GM10847 (cell line): ENCODE measurements around the gene ENGASE.

Experiments
- POLR2A ChIP-seq: IDR thresholded peaks from 2 replicates; pipeline ENCODE4 v1.6.1; 2011; ENCODE audit not compliant: insufficient read length; ENCODE audit errors: extremely low read depth

ENGASE gene

GRCh38 chr17:79089720-79090442 lies 15.3 kb downstream of the ENGASE start:
- TF ChIP-seq POLR2A: no peak

DNA sequence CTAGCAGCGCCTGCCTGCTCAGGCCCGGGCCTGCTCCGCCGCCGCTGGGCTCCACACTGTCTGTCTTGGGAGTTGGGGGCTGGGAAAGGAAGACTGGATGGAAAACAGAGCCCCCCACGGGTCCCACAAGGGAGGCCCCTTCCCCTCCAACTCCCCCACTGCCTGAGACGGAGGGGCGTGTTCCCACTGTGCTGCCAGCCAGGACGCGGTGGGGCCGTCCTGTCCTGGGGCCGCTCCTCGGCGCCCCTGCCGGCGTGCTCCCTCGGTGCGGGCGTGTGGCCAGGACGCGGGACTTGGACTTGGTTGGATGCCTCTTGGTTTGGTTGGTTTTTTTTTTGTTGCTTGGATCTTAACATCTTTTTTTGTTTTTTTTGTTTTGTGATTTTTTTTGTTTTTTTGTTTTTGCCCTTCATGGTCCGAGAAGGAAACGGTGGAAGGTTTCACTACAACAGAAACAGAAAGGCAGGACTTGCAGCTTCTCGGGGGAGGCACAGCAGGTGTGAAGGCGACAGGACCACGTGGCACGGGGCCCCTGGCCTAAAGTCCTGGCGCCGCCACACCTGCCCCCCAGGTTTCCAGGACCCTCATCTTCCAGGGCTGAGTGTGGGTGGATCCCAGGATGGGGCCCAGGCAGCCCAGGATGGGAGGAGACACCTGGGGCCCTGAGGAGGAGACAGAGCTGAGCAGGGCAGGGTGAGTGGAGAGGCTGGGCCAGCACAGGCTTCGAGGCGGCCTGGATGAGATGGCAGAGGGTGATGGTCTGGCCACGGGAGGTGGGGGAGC lies 16.0 kb downstream of the ENGASE start:
- no peak for TF ChIP-seq POLR2A

DNA sequence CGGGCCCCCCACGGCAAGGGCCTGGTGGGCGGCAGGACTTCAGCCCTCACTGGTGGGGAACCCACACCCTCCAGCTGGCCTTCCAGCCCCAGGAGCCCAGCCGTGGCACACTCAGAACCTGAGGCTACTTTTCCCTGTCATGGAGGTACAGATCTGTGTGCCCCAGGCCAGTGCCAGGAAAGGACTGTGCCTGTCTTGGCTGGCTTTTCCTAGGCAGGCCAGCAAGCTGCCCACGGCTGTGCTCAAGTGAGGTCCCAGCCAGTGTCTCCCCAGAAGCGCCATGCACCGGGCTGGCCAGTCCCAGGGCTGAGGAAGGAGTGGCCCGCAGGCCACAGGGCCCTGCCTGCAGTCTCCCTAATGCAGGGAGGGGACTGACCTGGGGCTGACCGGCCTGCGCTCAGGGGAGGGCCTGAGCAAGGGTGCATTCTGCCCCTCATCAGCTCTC lies 16.6 kb downstream of the ENGASE start:
- no peak for TF ChIP-seq POLR2A

DNA sequence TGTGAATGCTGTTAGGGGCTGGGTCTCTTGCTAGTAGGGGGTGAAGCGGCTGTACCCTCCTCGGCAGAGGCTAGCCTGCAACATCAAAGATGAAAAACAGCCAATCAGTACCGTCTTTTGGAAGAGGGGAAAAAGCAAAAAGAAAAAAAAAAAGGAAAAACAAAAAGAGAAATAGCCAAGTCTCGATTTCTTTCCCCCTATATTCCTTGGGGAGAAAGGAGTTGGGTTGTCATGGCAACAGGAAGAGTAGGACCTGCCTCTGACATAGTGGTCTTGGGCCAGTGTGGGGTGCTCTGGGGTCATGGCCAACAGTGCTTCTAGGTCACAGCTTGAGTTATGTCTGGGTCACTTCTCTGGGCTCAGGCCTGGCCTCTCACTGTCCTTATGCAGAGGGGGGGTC lies 17.9 kb downstream of the ENGASE start:
- TF ChIP-seq POLR2A: no peak

GRCh38 chr17:79093270-79093669 lies 18.6 kb downstream of the ENGASE start:
- TF ChIP-seq POLR2A: no peak

- no peak for TF ChIP-seq POLR2A
Measured at GRCh38 chr17:79094261-79094660, 19.6 kb downstream of the ENGASE start.

- TF ChIP-seq POLR2A: no peak
Measured at GRCh38 chr17:79095345-79096055, 20.9 kb downstream of the ENGASE start.

DNA sequence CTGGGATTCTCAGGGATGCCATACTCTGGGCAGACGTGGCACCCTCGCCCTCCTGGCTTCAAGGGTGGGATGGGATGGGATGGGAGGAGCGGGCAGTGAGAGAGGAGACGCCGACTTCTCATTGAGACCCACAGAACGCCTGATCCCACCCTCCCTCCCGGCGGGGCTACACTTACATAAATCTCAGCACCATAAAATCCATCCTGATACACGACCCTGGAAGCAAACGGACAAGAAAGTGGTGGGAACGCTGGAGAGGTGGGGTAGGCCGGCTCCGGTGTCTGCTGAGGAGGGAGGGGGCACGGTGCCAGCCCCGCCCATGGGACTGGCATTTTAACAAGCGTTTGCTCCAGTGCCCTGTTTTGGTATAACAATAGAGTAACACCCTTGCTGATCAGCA lies 21.9 kb downstream of the ENGASE start:
- TF ChIP-seq POLR2A: no peak

- TF ChIP-seq POLR2A: no peak
Measured at GRCh38 chr17:79097226-79098055, 22.8 kb downstream of the ENGASE start.

DNA sequence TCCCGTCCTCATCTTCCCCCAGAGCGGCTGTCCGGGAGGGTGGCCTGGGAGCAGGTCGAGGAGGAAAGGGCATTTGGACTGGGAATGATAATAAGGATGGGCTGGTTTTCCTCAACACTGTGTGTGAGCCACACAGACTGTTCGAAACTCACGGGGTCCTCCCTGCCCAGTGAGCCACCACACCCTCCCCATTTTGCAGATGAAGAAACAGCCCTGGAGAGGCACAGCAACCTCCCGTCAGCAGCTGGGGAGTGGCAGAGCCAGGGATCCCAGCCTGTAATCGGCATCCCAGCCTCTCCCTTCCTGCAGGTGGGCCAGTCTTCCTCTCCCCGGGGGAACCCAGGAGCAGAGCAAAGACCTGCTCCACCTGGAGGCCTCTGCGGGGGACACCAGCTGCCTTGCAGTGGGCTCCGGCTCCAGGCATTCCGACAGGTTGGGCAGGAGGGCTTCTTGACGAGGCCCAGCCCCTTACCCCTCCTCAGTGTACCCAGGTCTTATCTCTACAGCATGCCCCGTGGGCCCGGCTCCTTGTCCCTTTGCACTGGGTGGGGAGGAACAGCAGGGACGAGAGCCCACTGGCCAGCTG lies 23.8 kb downstream of the ENGASE start:
- TF ChIP-seq POLR2A: no peak

DNA sequence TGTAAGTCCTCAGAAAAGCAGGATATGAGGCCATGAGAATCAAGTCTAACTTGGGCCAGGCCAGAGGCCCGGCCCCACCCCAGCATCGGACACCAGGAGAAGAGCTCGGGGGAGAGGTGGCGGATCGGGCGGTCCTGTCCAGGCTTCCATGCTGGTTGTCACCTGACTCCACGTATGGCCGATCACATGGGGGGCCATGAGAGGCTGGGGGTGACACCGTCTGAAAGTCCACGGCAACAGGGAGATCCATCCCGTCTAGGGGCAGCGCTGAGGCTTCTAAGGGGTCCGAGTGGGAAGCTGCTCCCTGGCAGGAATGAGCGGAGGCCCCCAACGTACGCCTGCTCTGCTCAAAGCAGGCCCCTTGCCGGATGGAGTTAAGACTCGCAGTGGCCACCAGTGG lies 25.8 kb downstream of the ENGASE start:
- no peak for TF ChIP-seq POLR2A

DNA sequence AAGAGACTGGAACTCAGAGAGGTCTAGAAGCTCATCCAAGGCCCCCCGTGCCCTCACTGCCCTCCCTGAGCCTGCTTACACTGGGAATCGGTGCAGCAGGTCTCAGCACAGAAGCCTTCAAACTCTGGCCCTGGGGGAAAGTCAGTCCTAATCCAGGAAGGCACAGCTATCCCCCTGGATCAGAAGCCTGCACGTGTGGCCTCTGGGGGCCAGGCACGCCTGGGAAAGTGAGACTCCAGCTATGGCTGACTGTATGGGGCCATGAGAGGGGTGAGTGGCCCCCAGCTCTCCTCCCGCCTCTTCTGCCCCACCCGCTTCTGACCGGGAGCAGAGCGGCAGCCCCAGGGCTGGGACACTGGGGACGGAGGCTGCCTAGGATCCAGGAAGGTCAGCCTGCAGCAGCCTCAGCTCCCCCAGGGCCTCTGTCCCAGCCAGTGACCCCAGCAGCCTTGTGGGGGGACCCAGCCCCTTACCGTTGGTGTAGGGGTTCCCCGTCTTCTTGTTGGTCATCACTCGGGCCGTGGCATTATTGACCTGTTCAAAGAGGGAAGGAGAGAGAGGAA lies 26.6 kb downstream of the ENGASE start:
- no peak for TF ChIP-seq POLR2A

DNA sequence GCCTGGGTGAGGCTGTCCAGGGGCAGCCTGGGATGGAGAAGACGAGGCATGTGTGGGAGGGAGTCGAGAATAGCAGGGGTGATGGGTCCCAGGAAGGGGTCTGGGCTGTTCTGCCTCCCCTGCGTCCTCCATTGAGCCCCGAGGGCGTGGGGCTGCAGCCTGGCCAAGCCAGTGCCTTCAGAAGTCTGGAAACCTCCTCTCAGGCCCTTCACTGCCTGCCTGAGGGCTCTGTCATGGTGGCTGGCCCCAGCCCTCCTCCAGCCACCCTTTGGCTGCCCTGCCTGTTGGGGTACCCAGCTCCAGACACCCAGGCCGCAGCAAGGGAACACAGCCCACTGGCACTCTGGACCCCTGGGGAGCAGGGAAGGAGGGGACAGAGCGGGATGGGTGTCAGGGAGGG lies 27.6 kb downstream of the ENGASE start:
- TF ChIP-seq POLR2A: no peak

DNA sequence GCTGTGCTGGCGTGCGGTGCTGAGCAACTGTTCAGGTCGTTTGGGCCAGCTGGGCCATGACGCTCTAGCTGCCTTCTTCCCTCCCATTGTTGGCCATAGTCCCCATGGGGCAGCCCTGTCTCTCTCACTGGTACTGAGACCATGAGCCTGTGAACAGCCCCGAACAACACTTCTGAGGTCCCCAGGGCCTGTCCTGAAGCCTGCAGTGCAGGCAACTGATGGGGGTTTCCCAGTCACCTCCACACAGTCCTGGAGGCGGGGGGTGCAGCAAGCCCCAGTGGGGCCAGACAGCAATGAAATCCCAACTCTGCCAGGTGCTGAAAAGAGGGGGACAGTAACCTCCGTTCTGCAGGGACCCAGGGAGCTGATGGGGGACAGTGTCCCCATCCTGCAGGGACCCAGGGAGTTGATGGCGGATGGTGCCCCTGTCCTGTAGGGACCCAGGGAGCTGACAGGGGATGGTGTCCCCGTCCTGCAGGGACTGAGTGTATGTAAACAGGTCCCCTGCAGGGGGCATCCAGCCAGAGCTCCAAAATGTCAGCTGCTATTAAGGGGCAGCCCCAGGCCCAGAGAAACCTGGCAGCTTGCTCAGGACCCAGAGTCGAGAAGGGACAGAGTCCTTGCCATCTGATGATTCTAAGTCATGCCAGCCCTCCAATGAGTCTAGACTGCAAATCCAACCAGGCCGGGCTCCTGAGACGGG lies 30.4 kb downstream of the ENGASE start:
- no peak for TF ChIP-seq POLR2A

- TF ChIP-seq POLR2A: no peak
Measured at GRCh38 chr17:79105937-79106336, 31.3 kb downstream of the ENGASE start.
